ENCODE results near the gene MB21D2.

Gene MB21D2

GRCh38 chr3:192863091-192863420, 54.6 kb downstream of the MB21D2 start:
- POLR2A ChIA-PET = no interaction called here
- no peak for DNase-seq (ENCODE audit: extremely low spot score)
- CTCF ChIA-PET = interaction anchor here (1.4 to 5.8 kb wide), 4 partner anchors 9 to 50 kb away, joined by 3 to 23 read pairs (median 16); no protein-coding TSS in a partner anchor
- TF ChIP-seq CTCF (IDR thresholded peaks at IDR 0.05; ENCODE audit: control extremely low read depth, extremely low read depth, low read depth, missing control alignments) = no peak

GRCh38 chr3:192862408-192863090, 55.1 kb downstream of the MB21D2 start:
- ChIA-PET POLR2A (no interaction called here), CTCF (interaction anchor here (1.0 to 5.8 kb wide), 8 partner anchors 9 to 50 kb away, joined by 3 to 23 read pairs (median 8); no protein-coding TSS in a partner anchor)
- TF ChIP-seq CTCF (IDR thresholded peaks at IDR 0.05; ENCODE audit: control extremely low read depth, extremely low read depth, low read depth, missing control alignments) = no peak
- no peak for DNase-seq (ENCODE audit: extremely low spot score)

- POLR2A ChIA-PET = no interaction called here
- no peak for DNase-seq (ENCODE audit: extremely low spot score)
- TF ChIP-seq CTCF (IDR thresholded peaks at IDR 0.05; ENCODE audit: control extremely low read depth, extremely low read depth, low read depth, missing control alignments) = no peak
- CTCF ChIA-PET = interaction anchor here (1.0 to 5.8 kb wide), 8 partner anchors 11 to 49 kb away, joined by 3 to 23 read pairs (median 7); no protein-coding TSS in a partner anchor
Measured at GRCh38 chr3:192861972-192862371, 55.7 kb downstream of the MB21D2 start.

- no peak for DNase-seq (ENCODE audit: extremely low spot score)
- POLR2A ChIA-PET = no interaction called here
- TF ChIP-seq CTCF (IDR thresholded peaks at IDR 0.05; ENCODE audit: control extremely low read depth, extremely low read depth, low read depth, missing control alignments) = no peak
- CTCF ChIA-PET = interaction anchor here (1.4 to 5.8 kb wide), 6 partner anchors 9 to 37 kb away, joined by 4 to 23 read pairs (median 7); no protein-coding TSS in a partner anchor
Measured at GRCh38 chr3:192860454-192860853, 57.2 kb downstream of the MB21D2 start.

- CTCF ChIA-PET = interaction anchor here (0.6 to 1.4 kb wide), 3 partner anchors 11 to 42 kb away, joined by 3 read pairs; no protein-coding TSS in a partner anchor
- no peak for TF ChIP-seq CTCF (IDR thresholded peaks at IDR 0.05; ENCODE audit: control extremely low read depth, extremely low read depth, low read depth, missing control alignments)
- DNase-seq (ENCODE audit: extremely low spot score) = no peak
- POLR2A ChIA-PET = no interaction called here
Measured at GRCh38 chr3:192858849-192859585, 58.6 kb downstream of the MB21D2 start.

- no peak for DNase-seq (ENCODE audit: extremely low spot score)
- ChIA-PET CTCF (interaction anchor here (1.1 kb wide), 1 partner anchor 11 kb away, joined by 4 read pairs; no protein-coding TSS in a partner anchor), POLR2A (no interaction called here)
- TF ChIP-seq CTCF (IDR thresholded peaks at IDR 0.05; ENCODE audit: control extremely low read depth, extremely low read depth, low read depth, missing control alignments) = no peak
Measured at GRCh38 chr3:192857260-192857661, 60.4 kb downstream of the MB21D2 start.
